H1 (cell line): Measurements from ENCODE around the gene FAAP100. TPM values are rescaled to one million over a fixed set of nuclear protein-coding genes. Genes with fewer than 3 reads are reported as not detected.
A peak's percentile ranks its signal among the peaks of the same experiment; 100 is the strongest.

Source experiments
- CTCF ChIA-PET: fragments of 300-600 bp; sonication (Branson Sonifier 250); formaldehyde crosslinking; loops from one replicate; lab custom pipeline; 2021; ENCODE audit not compliant: partially characterized antibody; lab: Charles Lee
- POLR2A ChIA-PET: fragments of 300-600 bp; sonication (Branson Sonifier 250); formaldehyde crosslinking; loops from one replicate; lab custom pipeline; 2021; ENCODE audit warnings: inconsistent platforms; ENCODE audit not compliant: partially characterized antibody; lab: Charles Lee
- DNase-seq, 2 experiments: peaks; one replicate each; pipeline versions ENCODE4 v3.0.0 to v3.0.0-alpha.2; 2010 to 2022; ENCODE audit warnings: low spot score in 2 of 2, low read depth in 1 of 2, mixed read lengths in 1 of 2
- FAIRE-seq: peaks from 2 replicates; lab custom pipeline; 2011; peaks lifted over from hg19 to GRCh38; lab: Jason Lieb, UNC
- H2AFZ ChIP-seq: 2 replicates; pipeline ENCODE4 v1.8.1; 2012; ENCODE audit warnings: low read length, inconsistent platforms
- H2AK5ac ChIP-seq: 2 replicates; pipeline ENCODE4 v1.6.1; 2013; ENCODE audit warnings: low read depth, low read length
- H2BK120ac ChIP-seq: replicated peaks from 2 replicates; pipeline ENCODE3; 2013; ENCODE audit warnings: low read depth, low read length, inconsistent platforms
- H2BK12ac ChIP-seq: 2 replicates; pipeline ENCODE4 v1.6.1; 2013; ENCODE audit warnings: low read depth, low read length
- H2BK15ac ChIP-seq: 2 replicates; pipeline ENCODE4 v1.6.1; 2013; ENCODE audit warnings: low read length
- H2BK20ac ChIP-seq: 2 replicates; pipeline ENCODE4 v1.6.1; 2013; ENCODE audit warnings: low read length
- H2BK5ac ChIP-seq: 2 replicates; pipeline ENCODE4 v1.6.1; 2013; ENCODE audit warnings: low read depth, low read length
- H3K14ac ChIP-seq: 2 replicates; pipeline ENCODE4 v1.6.1; 2013; ENCODE audit warnings: inconsistent platforms; ENCODE audit not compliant: insufficient read length
- H3K18ac ChIP-seq: 2 replicates; pipeline ENCODE4 v1.6.1; 2013; ENCODE audit warnings: low read length; ENCODE audit errors: extremely low read depth
- H3K23ac ChIP-seq: 2 replicates; pipeline ENCODE4 v1.6.1; 2013; ENCODE audit warnings: inconsistent platforms; ENCODE audit not compliant: insufficient read length
- H3K23me2 ChIP-seq: 2 replicates; pipeline ENCODE4 v1.6.1; 2013; ENCODE audit warnings: low read depth, low read length
- H3K27ac ChIP-seq: 2 replicates; pipeline ENCODE4 v1.6.1; 2011; ENCODE audit warnings: low read depth, low read length, inconsistent platforms
- H3K27me3 ChIP-seq, 4 experiments: replicated peaks in 1 of 4; 1 replicate in 1 of 4; 2 replicates in 3 of 4; pipeline versions ENCODE4 v1.6.1 to v1.8.1; 2011 to 2013; ENCODE audit warnings: low read length in 3 of 4, mild to moderate bottlenecking in 3 of 4, inconsistent platforms in 2 of 4, mixed read lengths in 2 of 4, moderate library complexity in 1 of 4; ENCODE audit not compliant: control insufficient read depth in 3 of 4, insufficient read depth in 3 of 4; ENCODE audit errors: extremely low read depth in 1 of 4
- H3K36me3 ChIP-seq, 4 experiments: 2 replicates each; pipeline versions ENCODE4 v1.6.1 to v1.8.1; 2011 to 2013; ENCODE audit warnings: mild to moderate bottlenecking in 4 of 4, low read length in 3 of 4, moderate library complexity in 2 of 4, control low read depth in 1 of 4, inconsistent platforms in 1 of 4; ENCODE audit not compliant: insufficient read depth in 4 of 4, control insufficient read depth in 2 of 4
- H3K4ac ChIP-seq: replicated peaks from 2 replicates; pipeline ENCODE3; 2013; ENCODE audit warnings: low read length, low read depth, mixed read lengths, inconsistent platforms; ENCODE audit not compliant: insufficient read length
- H3K4me1 ChIP-seq, 4 experiments: replicated peaks in 1 of 4; 1 replicate in 1 of 4; 2 replicates in 3 of 4; pipeline versions ENCODE4 v1.6.1 to v1.8.1; 2011 to 2013; ENCODE audit warnings: low read length in 3 of 4, inconsistent platforms in 2 of 4, mixed read lengths in 1 of 4; ENCODE audit not compliant: insufficient read depth in 4 of 4, control insufficient read depth in 3 of 4
- H3K4me2 ChIP-seq, 2 experiments: 2 replicates each; pipeline versions ENCODE4 v1.6.1 to v1.8.1; 2011 to 2013; ENCODE audit warnings: low read depth in 2 of 2, low read length in 2 of 2, control low read depth in 1 of 2, inconsistent platforms in 1 of 2, mild to moderate bottlenecking in 1 of 2; ENCODE audit not compliant: insufficient read depth in 1 of 2
- H3K4me3 ChIP-seq, 4 experiments: fragments of 200-600, 300-600 bp in 1 of 4; sonication (generic), shearing (Covaris generic), sonication (Bioruptor Twin) in 1 of 4; 2 replicates each; pipeline versions ENCODE4 v1.5.1 to v1.8.1; 2011 to 2016; ENCODE audit warnings: low read length in 4 of 4, low read depth in 3 of 4, control low read depth in 2 of 4, inconsistent platforms in 2 of 4, mild to moderate bottlenecking in 2 of 4, mixed read lengths in 1 of 4, moderate library complexity in 1 of 4; ENCODE audit not compliant: insufficient read depth in 2 of 4; ENCODE audit errors: extremely low read depth in 1 of 4
- H3K56ac ChIP-seq: replicated peaks from 2 replicates; pipeline ENCODE3; 2013; ENCODE audit warnings: low read depth, mild to moderate bottlenecking, mixed read lengths, low read length, inconsistent platforms; ENCODE audit not compliant: insufficient read length
- H3K79me1 ChIP-seq: 2 replicates; pipeline ENCODE4 v1.6.1; 2013; ENCODE audit warnings: low read depth, low read length, control low read depth
- H3K79me2 ChIP-seq, 2 experiments: 2 replicates each; pipeline versions ENCODE4 v1.6.1 to v1.8.1; 2012 to 2013; ENCODE audit warnings: low read length in 2 of 2, mild to moderate bottlenecking in 2 of 2, inconsistent platforms in 1 of 2; ENCODE audit not compliant: insufficient read depth in 2 of 2, control insufficient read depth in 1 of 2
- H3K9ac ChIP-seq, 4 experiments: replicated peaks in 1 of 4; 1 replicate in 1 of 4; 2 replicates in 3 of 4; pipeline versions ENCODE4 v1.6.1 to v1.8.1; 2011 to 2013; ENCODE audit warnings: low read depth in 3 of 4, low read length in 3 of 4, control low read depth in 2 of 4, mild to moderate bottlenecking in 2 of 4, moderate library complexity in 2 of 4, inconsistent platforms in 1 of 4; ENCODE audit errors: extremely low read depth in 1 of 4
- H3K9me3 ChIP-seq, 2 experiments: 2 replicates each; pipeline versions ENCODE4 v1.6.1 to v1.8.1; 2012 to 2013; ENCODE audit warnings: mild to moderate bottlenecking in 2 of 2, moderate library complexity in 2 of 2, control low read depth in 1 of 2, inconsistent platforms in 1 of 2, low read depth in 1 of 2, low read length in 1 of 2, mixed read lengths in 1 of 2; ENCODE audit not compliant: insufficient read depth in 2 of 2
- H4K20me1 ChIP-seq, 2 experiments: replicated peaks in 1 of 2; 2 replicates each; pipeline versions ENCODE3 to v1.8.1; 2011 to 2013; ENCODE audit warnings: inconsistent platforms in 2 of 2, low read length in 2 of 2, mild to moderate bottlenecking in 1 of 2; ENCODE audit not compliant: insufficient read depth in 2 of 2, control insufficient read depth in 1 of 2
- H4K5ac ChIP-seq: 2 replicates; pipeline ENCODE4 v1.6.1; 2013; ENCODE audit warnings: low read length, low read depth, mixed read lengths, inconsistent platforms; ENCODE audit not compliant: insufficient read length
- H4K8ac ChIP-seq: 2 replicates; pipeline ENCODE4 v1.8.0; 2013; ENCODE audit warnings: mild to moderate bottlenecking, moderate library complexity, low read length, inconsistent platforms; ENCODE audit not compliant: insufficient read depth; ENCODE audit errors: extremely low read depth
- H4K91ac ChIP-seq: replicated peaks from 2 replicates; pipeline ENCODE3; 2013; ENCODE audit warnings: low read length, mixed read lengths, inconsistent platforms; ENCODE audit not compliant: insufficient read length
- ASH2L ChIP-seq: fragments of 200-600, 300-600 bp; sonication (generic); IDR thresholded peaks from one replicate; pipeline ENCODE4 v1.7.1; 2017; ENCODE audit warnings: low read length
- BACH1 ChIP-seq: IDR thresholded peaks from 2 replicates; pipeline ENCODE4 v1.6.1; 2012; ENCODE audit warnings: low read length, improper control_type of control experiment
- CTBP2 ChIP-seq: IDR thresholded peaks from 2 replicates; pipeline ENCODE4 v1.7.0; 2011; ENCODE audit warnings: borderline replicate concordance, mild to moderate bottlenecking, moderate library complexity, mixed read lengths, low read length; ENCODE audit not compliant: insufficient read depth, insufficient read length
- EGR1 ChIP-seq: IDR thresholded peaks from 2 replicates; pipeline ENCODE4 v1.6.1; 2011; ENCODE audit warnings: low read depth, low read length, borderline replicate concordance
- MAFK ChIP-seq: IDR thresholded peaks from 2 replicates; pipeline ENCODE4 v1.6.1; 2012; ENCODE audit warnings: low read depth, mild to moderate bottlenecking, improper control_type of control experiment, low read length
- POU5F1 ChIP-seq: IDR thresholded peaks from 2 replicates; pipeline ENCODE4 v1.6.1; 2011; ENCODE audit warnings: low read depth, mild to moderate bottlenecking, low read length, moderate library complexity
- RFX5 ChIP-seq: IDR thresholded peaks from 2 replicates; pipeline ENCODE4 v1.6.1; 2011; ENCODE audit warnings: low read depth, low read length, improper control_type of control experiment, borderline replicate concordance
- SIRT6 ChIP-seq: IDR thresholded peaks from one replicate; pipeline ENCODE4 v1.7.1; 2012; ENCODE audit warnings: low read length, inconsistent platforms
- SP1 ChIP-seq: IDR thresholded peaks from 2 replicates; pipeline ENCODE4 v1.6.1; 2011; ENCODE audit warnings: low read depth, low read length
- SP2 ChIP-seq: IDR thresholded peaks from 2 replicates; pipeline ENCODE4 v1.6.1; 2012; ENCODE audit warnings: mild to moderate bottlenecking, low read length, inconsistent platforms
- SRF ChIP-seq: IDR thresholded peaks from 2 replicates; pipeline ENCODE4 v1.6.1; 2011; ENCODE audit warnings: mild to moderate bottlenecking, low read depth, low read length, moderate library complexity
- TCF12 ChIP-seq: IDR thresholded peaks from 2 replicates; pipeline ENCODE4 v1.6.1; 2011; ENCODE audit warnings: low read depth, mild to moderate bottlenecking, low read length
- ZNF274 ChIP-seq: IDR thresholded peaks from 2 replicates; pipeline ENCODE4 v1.7.0; 2012; ENCODE audit warnings: low read length, borderline replicate concordance; ENCODE audit errors: extremely low read depth
- WGBS, 2 experiments: shearing (Covaris generic) in 1 of 2; methylation state at CpG; one replicate each; pipeline versions ENCODE4 v1.1.6 to v1.1.7; 2013 to 2015; ENCODE audit warnings: low lambda C conversion rate in 2 of 2, mixed read lengths in 2 of 2, inconsistent platforms in 1 of 2, low coverage in 1 of 2, missing lambda C conversion rate in 1 of 2; ENCODE audit not compliant: insufficient replicate concordance in 2 of 2, insufficient coverage in 1 of 2, insufficient read length in 1 of 2; ENCODE audit errors: extremely low coverage in 1 of 2, missing lambda C conversion rate in 1 of 2; 5-methylcytosine and 5-hydroxymethylcytosine counted together
- polyA plus RNA-seq, 7 experiments: library from polyadenylated mRNA; depleted of rRNA in 3 of 7; stranded (reverse) in 5 of 7; unstranded in 2 of 7; fragments of >200 nt in 5 of 7; fragments of 200-250 nt in 2 of 7; gene quantifications; 1 replicate in 5 of 7; 2 replicates in 1 of 7; 4 replicates in 1 of 7; pipeline versions ENCODE4 v1.2.1 to v1.2.3, GENCODE V29; 2011 to 2013; ENCODE audit warnings: missing spikeins in 2 of 7, mixed read lengths in 2 of 7
- total RNA-seq: library from RNA; stranded (reverse); fragmentation: NEBNext Ultra II Directional; extraction: Animal tissue kit (Norgen Biotek cat#: 25700); gene quantifications from 2 replicates; pipeline ENCODE4 v1.2.1, GENCODE V29; 2021

FAAP100 gene
- total and polyA plus RNA-seq, 2 of the 8 experiments (the other 6 are each of a cell fraction or from before 2014, with no cell fraction given), result 23.2 to 41.8 TPM

GRCh38 chr17:81514739-81515529 is 37.2 kb downstream of the FAAP100 start:
- H2AK5ac ChIP-seq, result no peak overlapping the region
- POLR2A ChIA-PET, result interaction anchor here (0.7 to 35.8 kb wide), 23 partner anchors 1 to 395 kb away, joined by 3 to 1004 read pairs (median 5); partner anchors contain the start of genes ACTG1, FAAP100 and FSCN2
- H4K20me1 ChIP-seq, result peaks cover 22 to 28% of the 10 kb centered on the region in 2 experiments
- CTCF ChIA-PET, result interaction anchor here (1.2 to 5.2 kb wide), 3 partner anchors 13 to 30 kb away, joined by 3 to 33 read pairs (median 12); partner anchors contain the start of gene FSCN2
- H4K5ac ChIP-seq, result peak overlapping the region; percentile 86
- H2BK20ac ChIP-seq, result no peak overlapping the region
- no peak overlapping the region for H2AFZ ChIP-seq
- peak overlapping the region; percentile 85 for H4K91ac ChIP-seq
- peak overlapping the region; percentile 75 to 85 for H3K4me2 ChIP-seq
- FAIRE-seq (no peak), DNase-seq (peak in 1 of 2 experiments; percentile 88)
- peaks cover 24 to 39% of the 10 kb centered on the region in 2 experiments for H3K79me2 ChIP-seq
- H3K4me1 ChIP-seq, result peaks cover 0 to 40% (median 23%) of the 10 kb centered on the region in 4 experiments; a peak in 6 of 7 replicates
- H2BK12ac ChIP-seq, result peak overlapping the region; percentile 39; the same call in 1 of the 2 replicates
- peaks cover 39% of the 10 kb centered on the region for H3K23me2 ChIP-seq
- peak overlapping the region; percentile 60; the same call in 1 of the 2 replicates for H2BK5ac ChIP-seq
- peaks cover 0 to 25% (median 15%) of the 10 kb centered on the region in 4 experiments; a peak in 5 of 7 replicates for H3K27me3 ChIP-seq
- H3K79me1 ChIP-seq, result peaks cover 14% of the 10 kb centered on the region
- H3K14ac ChIP-seq, result no peak overlapping the region
- H3K4ac ChIP-seq, result peak overlapping the region; percentile 94
- H3K36me3 ChIP-seq, result peaks cover 18 to 22% (median 20%) of the 10 kb centered on the region in 4 experiments; a peak in 7 of 8 replicates
- no peak overlapping the region for H2BK15ac ChIP-seq
- H4K8ac ChIP-seq, result peak overlapping the region; percentile 74
- peak overlapping the region; percentile 90 for H3K18ac ChIP-seq
- H3K9ac ChIP-seq, result peak overlapping the region; percentile 45 to 70 (median 56); a peak in 6 of 7 replicates
- 5% methylated on average over 10 of the region's 82 CpGs; no CpG with 5 or more reads in 1 of the 2 experiments for WGBS, 2 experiments
- peak overlapping the region; percentile 56 to 75 (median 68) for H3K4me3 ChIP-seq
- no peak overlapping the region for H3K23ac ChIP-seq
- no peaks in the 10 kb centered on the region for H3K9me3 ChIP-seq
- peak overlapping the region; percentile 14; the same call in 1 of the 2 replicates for H3K27ac ChIP-seq
- H2BK120ac ChIP-seq, result no peak overlapping the region
- peak overlapping the region; percentile 92 for H3K56ac ChIP-seq
- TF ChIP-seq ASH2L (no peak), TCF12 (no peak), CTBP2 (no peak), SP1 (no peak), SRF (peak; percentile 90), SP2 (no peak), ZNF274 (no peak), EGR1 (no peak), RFX5 (no peak), MAFK (no peak), POU5F1 (no peak), SIRT6 (no peak), BACH1 (no peak)
